Measurements from ENCODE around the gene OR9A2.

- TF ChIP-seq, protein P1, sequence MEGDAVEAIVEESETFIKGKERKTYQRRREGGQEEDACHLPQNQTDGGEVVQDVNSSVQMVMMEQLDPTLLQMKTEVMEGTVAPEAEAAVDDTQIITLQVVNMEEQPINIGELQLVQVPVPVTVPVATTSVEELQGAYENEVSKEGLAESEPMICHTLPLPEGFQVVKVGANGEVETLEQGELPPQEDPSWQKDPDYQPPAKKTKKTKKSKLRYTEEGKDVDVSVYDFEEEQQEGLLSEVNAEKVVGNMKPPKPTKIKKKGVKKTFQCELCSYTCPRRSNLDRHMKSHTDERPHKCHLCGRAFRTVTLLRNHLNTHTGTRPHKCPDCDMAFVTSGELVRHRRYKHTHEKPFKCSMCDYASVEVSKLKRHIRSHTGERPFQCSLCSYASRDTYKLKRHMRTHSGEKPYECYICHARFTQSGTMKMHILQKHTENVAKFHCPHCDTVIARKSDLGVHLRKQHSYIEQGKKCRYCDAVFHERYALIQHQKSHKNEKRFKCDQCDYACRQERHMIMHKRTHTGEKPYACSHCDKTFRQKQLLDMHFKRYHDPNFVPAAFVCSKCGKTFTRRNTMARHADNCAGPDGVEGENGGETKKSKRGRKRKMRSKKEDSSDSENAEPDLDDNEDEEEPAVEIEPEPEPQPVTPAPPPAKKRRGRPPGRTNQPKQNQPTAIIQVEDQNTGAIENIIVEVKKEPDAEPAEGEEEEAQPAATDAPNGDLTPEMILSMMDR (IDR thresholded peaks at IDR 0.05): no peak
- TF ChIP-seq POLR2A (IDR thresholded peaks at IDR 0.05): no peak
- TF ChIP-seq POLR2AphosphoS5 (IDR thresholded peaks at IDR 0.05): no peak
These were observed 10.9 kb downstream of the OR9A2 start for GRCh38 chr7:143015926-143016490.

Measured in prostate gland (tissue), 2 donors.